ENCODE data around the gene APOF. TPM values are rescaled to one million over a fixed set of nuclear protein-coding genes. Genes with fewer than 3 reads are reported as not detected.

The APOF gene
- total and polyA plus RNA-seq, 2 of the 13 experiments (the other 11 are each of a cell fraction or from before 2014, with no cell fraction given), result 3.3 to 23.9 TPM

DNA sequence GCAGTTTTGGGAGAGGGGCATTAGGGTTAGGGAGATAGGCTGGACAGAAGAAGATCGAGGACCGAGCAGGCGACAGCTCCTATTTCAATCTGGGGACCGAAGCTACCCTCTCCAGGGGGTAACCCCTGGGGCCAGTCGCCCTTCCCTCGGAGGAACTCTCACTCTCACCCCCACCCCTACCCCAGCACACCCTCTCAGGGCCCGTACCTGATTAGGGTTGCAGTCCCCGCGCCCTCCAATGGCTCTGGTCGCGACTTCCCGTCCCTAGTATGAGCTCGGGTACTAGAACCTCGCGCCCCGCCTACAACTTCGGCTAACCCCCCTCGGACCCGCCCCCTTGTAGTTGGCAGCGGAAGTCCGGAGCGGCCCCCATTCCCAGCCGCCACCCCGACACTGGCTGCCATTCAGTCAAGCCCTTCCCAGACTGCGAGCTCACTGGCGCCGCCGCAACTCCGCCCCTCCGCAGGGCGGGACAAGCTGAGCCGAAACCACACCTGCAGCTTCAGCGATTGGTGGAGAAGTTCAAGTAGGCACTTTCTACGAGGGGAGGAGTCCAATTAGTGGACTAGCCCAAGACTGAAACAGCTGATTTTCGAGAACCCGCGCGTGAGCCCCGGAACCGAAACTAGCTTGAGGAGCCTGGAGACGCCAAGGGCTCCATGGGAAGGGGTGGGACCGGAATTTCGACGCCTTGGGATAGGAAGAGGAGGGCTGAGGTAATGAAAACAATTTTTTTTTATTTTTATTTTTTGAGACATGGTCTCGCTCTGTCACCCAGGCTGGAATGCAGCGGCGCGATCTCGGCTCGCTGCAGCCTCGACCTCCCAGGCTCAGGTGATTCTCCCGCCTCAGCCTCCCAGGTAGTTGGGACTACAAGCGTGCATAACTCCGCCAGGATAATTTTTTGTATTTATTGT is 2.5 kb downstream of the APOF start, which contains the start of gene STAT2 (continued):
- TF ChIP-seq E2F5 (CRISPR knock-in tag; conservative IDR thresholded peaks at IDR 0.05) (peak; percentile 62; the same call in 1 of the 2 replicates), DNMT3B (CRISPR knock-in tag; conservative IDR thresholded peaks at IDR 0.05) (0 out of 2 replicates have a peak, but pooled peaks have one; percentile 85), DZIP1 (CRISPR knock-in tag; IDR thresholded peaks at IDR 0.05) (no peak), HMG20A (CRISPR knock-in tag; IDR thresholded peaks at IDR 0.05; ENCODE audit: borderline replicate concordance) (0 out of 2 replicates have a peak, but pooled peaks have one; percentile 12), ASH2L (IDR thresholded peaks at IDR 0.05; ENCODE audit: insufficient read length, low read depth, low read length) (peak; percentile 80), ZBTB44 (CRISPR knock-in tag; IDR thresholded peaks at IDR 0.05) (0 out of 2 replicates have a peak, but pooled peaks have one; percentile 58), TEAD3 (CRISPR knock-in tag; optimal IDR thresholded peaks at IDR 0.05; ENCODE audit: borderline replicate concordance) (peak; percentile 26), LRRFIP1 (CRISPR knock-in tag; conservative IDR thresholded peaks at IDR 0.05) (no peak), ETV5 (CRISPR knock-in tag; IDR thresholded peaks at IDR 0.05; ENCODE audit: borderline replicate concordance) (peak; percentile 75), YY1 (IDR thresholded peaks at IDR 0.05; ENCODE audit: insufficient read depth, insufficient replicate concordance, low read depth, low read length) (peak; percentile 15), RCOR2 (CRISPR knock-in tag; IDR thresholded peaks at IDR 0.05) (no peak), ZNF792 (CRISPR knock-in tag; IDR thresholded peaks at IDR 0.05) (peak; percentile 58; the same call in 1 of the 2 replicates), SRSF9 (IDR thresholded peaks at IDR 0.05; ENCODE audit: borderline replicate concordance, insufficient read depth, low read depth, low read length, poor library complexity, severe bottlenecking) (no peak), ZNF12 (CRISPR knock-in tag; IDR thresholded peaks at IDR 0.05) (no peak), MYC (CRISPR knock-in tag; IDR thresholded peaks at IDR 0.05; ENCODE audit: borderline replicate concordance) (peak; percentile 46; the same call in 1 of the 2 replicates), ZNF672 (CRISPR knock-in tag; IDR thresholded peaks at IDR 0.05) (no peak)
- TF ChIP-seq, protein P1, sequence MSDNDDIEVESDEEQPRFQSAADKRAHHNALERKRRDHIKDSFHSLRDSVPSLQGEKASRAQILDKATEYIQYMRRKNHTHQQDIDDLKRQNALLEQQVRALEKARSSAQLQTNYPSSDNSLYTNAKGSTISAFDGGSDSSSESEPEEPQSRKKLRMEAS (IDR thresholded peaks at IDR 0.05), result peak; percentile 86
